Measurements from ENCODE around the gene UBTF. TPM values are rescaled to one million over a fixed set of nuclear protein-coding genes. Genes with fewer than 3 reads are reported as not detected.

Gene UBTF
- total RNA-seq, 1 experiment from 2014 or later = 75.9 TPM

GRCh38 chr17:44236444-44236991 lies 17.0 kb upstream of the UBTF start:
- ChIA-PET POLR2A (no interaction called here), CTCF (no interaction called here)
- ATAC-seq = no peak

GRCh38 chr17:44235583-44235936 lies 16.1 kb upstream of the UBTF start:
- POLR2A ChIA-PET = no interaction called here
- DNase-seq (ENCODE audit: low spot score) (no peak), ATAC-seq (no peak)
- no peaks in the 10 kb centered on the region for H3K9me3 Mint-ChIP-seq
- CTCF ChIA-PET = no interaction called here
- peaks cover 7% of the 10 kb centered on the region for H3K27me3 Mint-ChIP-seq (ENCODE audit: low read depth)
- no peak overlapping the region for H3K4me3 Mint-ChIP-seq
- H3K27ac Mint-ChIP-seq = no peak overlapping the region
- H3K4me1 Mint-ChIP-seq = no peaks in the 10 kb centered on the region
- peaks cover 5% of the 10 kb centered on the region; the same call in 1 of the 2 replicates for H3K36me3 Mint-ChIP-seq
- TF ChIP-seq MYBL2 (CRISPR knock-in tag; IDR thresholded peaks at IDR 0.05) = no peak
- no peak for TF ChIP-seq ZNF232 (CRISPR knock-in tag; IDR thresholded peaks at IDR 0.05)
- no peak for TF ChIP-seq TCF7 (CRISPR knock-in tag; IDR thresholded peaks at IDR 0.05; ENCODE audit: low read depth)
- TF ChIP-seq CREM (CRISPR knock-in tag; IDR thresholded peaks at IDR 0.05) = no peak
- TF ChIP-seq CDX4 (CRISPR knock-in tag; IDR thresholded peaks at IDR 0.05; ENCODE audit: borderline replicate concordance) = no peak
- TF ChIP-seq ZNF121 (CRISPR knock-in tag; IDR thresholded peaks at IDR 0.05) = no peak
- TF ChIP-seq ZNF263 (CRISPR knock-in tag; IDR thresholded peaks at IDR 0.05; ENCODE audit: low read depth) = no peak
- no peak for TF ChIP-seq PRDM15 (CRISPR knock-in tag; IDR thresholded peaks at IDR 0.05)
- TF ChIP-seq GABPB1 (CRISPR knock-in tag; IDR thresholded peaks at IDR 0.05) = no peak
- TF ChIP-seq ATF1 (CRISPR knock-in tag; IDR thresholded peaks at IDR 0.05) = no peak
- TF ChIP-seq ZNF512 (CRISPR knock-in tag; IDR thresholded peaks at IDR 0.05; ENCODE audit: borderline replicate concordance) = no peak

More at GRCh38 chr17:44236444-44236991, 17.0 kb upstream of the UBTF start:
- Mint-ChIP-seq H3K27ac (no peak overlapping the region), H3K27me3 (ENCODE audit: low read depth) (peaks cover 7% of the 10 kb centered on the region), H3K9me3 (no peaks in the 10 kb centered on the region), H3K4me1 (no peaks in the 10 kb centered on the region), H3K4me3 (no peak overlapping the region), H3K36me3 (peaks cover 5% of the 10 kb centered on the region; the same call in 1 of the 2 replicates)
- no peak for TF ChIP-seq ZNF416 (CRISPR knock-in tag; IDR thresholded peaks at IDR 0.05)
- TF ChIP-seq USF2 (CRISPR knock-in tag; IDR thresholded peaks at IDR 0.05) = no peak
- TF ChIP-seq ZSCAN18 (CRISPR knock-in tag; IDR thresholded peaks at IDR 0.05) = no peak
- no peak for TF ChIP-seq FOXP1 (CRISPR knock-in tag; IDR thresholded peaks at IDR 0.05; ENCODE audit: borderline replicate concordance)
- TF ChIP-seq ERG (CRISPR knock-in tag; IDR thresholded peaks at IDR 0.05) = no peak
- TF ChIP-seq GABPB1 (CRISPR knock-in tag; IDR thresholded peaks at IDR 0.05) = no peak
- TF ChIP-seq MYBL2 (CRISPR knock-in tag; IDR thresholded peaks at IDR 0.05) = no peak
- no peak for TF ChIP-seq CTCF (IDR thresholded peaks at IDR 0.05)
- TF ChIP-seq ESRRA (CRISPR knock-in tag; IDR thresholded peaks at IDR 0.05; ENCODE audit: borderline replicate concordance) = no peak
- TF ChIP-seq JUN (CRISPR knock-in tag; IDR thresholded peaks at IDR 0.05) = no peak
- no peak for DNase-seq (ENCODE audit: low spot score)
